ENCODE results near the gene ALDH16A1.
A peak's percentile ranks its signal among the peaks of the same experiment; 100 is the strongest.

Gene ALDH16A1

DNA sequence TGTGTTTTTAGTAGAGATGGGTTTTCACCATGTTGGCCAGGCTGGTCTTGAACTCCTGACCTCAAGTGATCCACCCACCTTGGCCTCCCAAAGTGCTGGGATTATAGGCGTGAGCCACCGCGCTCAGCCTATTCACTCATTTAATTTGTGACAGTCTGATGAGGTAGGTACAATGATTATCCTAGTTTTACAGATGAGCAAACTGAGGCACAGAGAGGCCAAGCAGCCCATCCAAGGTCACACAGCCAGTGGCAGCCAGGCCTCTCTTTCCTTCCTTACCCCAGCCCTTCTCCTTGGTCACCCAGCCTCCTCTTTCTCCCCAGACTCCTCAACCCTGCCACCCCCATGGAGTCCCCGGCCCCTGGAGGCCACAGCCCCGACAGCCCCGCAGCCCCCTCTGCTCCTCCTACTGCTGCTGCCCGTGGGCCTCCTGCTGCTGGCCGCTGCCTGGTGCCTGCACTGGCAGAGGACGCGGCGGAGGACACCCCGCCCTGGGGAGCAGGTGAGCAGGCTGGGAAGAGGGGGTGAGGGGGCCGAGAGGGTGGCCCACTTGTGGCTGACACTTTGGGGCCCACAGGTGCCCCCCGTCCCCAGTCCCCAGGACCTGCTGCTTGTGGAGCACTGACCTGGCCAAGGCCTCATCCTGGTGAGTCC lies 27.1 kb downstream of the ALDH16A1 start:
- POLR2A ChIA-PET, result no interaction called here
- DNase-seq (ENCODE audit: extremely low spot score), result no peak
- TF ChIP-seq, protein P1, sequence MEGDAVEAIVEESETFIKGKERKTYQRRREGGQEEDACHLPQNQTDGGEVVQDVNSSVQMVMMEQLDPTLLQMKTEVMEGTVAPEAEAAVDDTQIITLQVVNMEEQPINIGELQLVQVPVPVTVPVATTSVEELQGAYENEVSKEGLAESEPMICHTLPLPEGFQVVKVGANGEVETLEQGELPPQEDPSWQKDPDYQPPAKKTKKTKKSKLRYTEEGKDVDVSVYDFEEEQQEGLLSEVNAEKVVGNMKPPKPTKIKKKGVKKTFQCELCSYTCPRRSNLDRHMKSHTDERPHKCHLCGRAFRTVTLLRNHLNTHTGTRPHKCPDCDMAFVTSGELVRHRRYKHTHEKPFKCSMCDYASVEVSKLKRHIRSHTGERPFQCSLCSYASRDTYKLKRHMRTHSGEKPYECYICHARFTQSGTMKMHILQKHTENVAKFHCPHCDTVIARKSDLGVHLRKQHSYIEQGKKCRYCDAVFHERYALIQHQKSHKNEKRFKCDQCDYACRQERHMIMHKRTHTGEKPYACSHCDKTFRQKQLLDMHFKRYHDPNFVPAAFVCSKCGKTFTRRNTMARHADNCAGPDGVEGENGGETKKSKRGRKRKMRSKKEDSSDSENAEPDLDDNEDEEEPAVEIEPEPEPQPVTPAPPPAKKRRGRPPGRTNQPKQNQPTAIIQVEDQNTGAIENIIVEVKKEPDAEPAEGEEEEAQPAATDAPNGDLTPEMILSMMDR (IDR thresholded peaks at IDR 0.05; ENCODE audit: control extremely low read depth, extremely low read depth, low read depth, missing control alignments), result no peak

DNA sequence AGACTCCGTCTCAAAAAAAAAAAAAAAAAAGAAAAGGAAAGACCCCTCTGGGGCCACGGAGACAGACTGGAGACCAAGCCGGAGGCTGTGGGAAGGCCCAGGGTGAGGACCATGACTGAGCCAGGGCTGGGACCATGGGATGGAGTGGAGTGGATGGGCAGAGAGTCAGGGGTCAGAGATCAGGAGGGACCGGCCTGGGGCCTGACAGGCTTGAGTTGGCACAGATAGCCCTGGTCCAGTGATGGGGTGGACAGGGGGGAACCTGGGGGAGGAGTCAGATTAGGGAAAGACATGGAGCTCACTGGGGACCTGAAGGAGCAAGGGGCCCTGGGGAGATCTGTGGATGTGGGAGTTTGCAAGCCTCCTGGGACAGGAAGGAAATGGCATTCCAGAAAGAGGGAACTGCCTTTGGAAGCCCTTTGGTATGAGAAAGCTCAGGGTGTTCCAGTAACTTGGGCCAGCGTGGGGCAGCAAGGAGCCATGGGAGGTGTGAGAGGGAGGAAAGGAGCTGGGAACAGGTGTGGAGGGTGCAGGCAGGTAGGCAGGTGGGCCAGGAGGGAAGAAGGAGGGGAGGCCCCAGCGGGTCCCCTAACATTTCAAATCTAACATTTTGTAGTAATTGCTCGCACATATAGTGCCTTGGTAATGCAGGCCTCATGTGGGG lies 28.1 kb downstream of the ALDH16A1 start:
- CTCF ChIA-PET, result interaction anchor here (3.3 kb wide), 1 partner anchor 8 kb away, joined by 12 read pairs; no protein-coding TSS in a partner anchor
- TF ChIP-seq, protein P1 (IDR thresholded peaks at IDR 0.05; ENCODE audit: control extremely low read depth, extremely low read depth, low read depth, missing control alignments), result no peak
- no peak for DNase-seq (ENCODE audit: extremely low spot score)
- POLR2A ChIA-PET, result interaction anchor here (0.7 kb wide), 1 partner anchor 1073 kb away, joined by 3 read pairs; no protein-coding TSS in a partner anchor

More for the DNA sequence above, 27.1 kb downstream of the ALDH16A1 start:
- CTCF ChIA-PET, result no interaction called here

DNA sequence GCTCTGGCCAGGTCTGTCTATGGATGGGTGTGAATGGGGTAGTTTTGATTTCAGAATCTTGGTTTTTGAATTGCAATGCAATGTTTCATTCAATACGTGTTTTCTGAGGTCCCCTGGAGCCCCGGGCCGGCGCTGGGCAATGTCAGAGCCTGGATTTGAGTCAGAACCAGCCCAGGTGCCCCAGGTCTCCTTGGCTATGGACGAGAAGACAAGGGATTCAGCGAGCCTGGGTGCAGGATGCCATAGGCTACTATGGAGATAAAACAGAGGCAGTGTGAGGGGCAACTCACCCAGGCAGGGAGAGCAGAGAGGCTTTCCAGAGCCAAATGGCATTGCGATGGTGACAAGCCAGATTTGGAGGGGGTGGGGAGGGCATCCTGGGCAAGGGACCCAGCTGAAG lies 33.2 kb downstream of the ALDH16A1 start:
- DNase-seq (ENCODE audit: extremely low spot score), result no peak
- TF ChIP-seq, protein P1 (IDR thresholded peaks at IDR 0.05; ENCODE audit: control extremely low read depth, extremely low read depth, low read depth, missing control alignments), result no peak
- CTCF ChIA-PET, result interaction anchor here (1.7 kb wide), 1 partner anchor 13 kb away, joined by 6 read pairs; no protein-coding TSS in a partner anchor
- POLR2A ChIA-PET, result no interaction called here

DNA sequence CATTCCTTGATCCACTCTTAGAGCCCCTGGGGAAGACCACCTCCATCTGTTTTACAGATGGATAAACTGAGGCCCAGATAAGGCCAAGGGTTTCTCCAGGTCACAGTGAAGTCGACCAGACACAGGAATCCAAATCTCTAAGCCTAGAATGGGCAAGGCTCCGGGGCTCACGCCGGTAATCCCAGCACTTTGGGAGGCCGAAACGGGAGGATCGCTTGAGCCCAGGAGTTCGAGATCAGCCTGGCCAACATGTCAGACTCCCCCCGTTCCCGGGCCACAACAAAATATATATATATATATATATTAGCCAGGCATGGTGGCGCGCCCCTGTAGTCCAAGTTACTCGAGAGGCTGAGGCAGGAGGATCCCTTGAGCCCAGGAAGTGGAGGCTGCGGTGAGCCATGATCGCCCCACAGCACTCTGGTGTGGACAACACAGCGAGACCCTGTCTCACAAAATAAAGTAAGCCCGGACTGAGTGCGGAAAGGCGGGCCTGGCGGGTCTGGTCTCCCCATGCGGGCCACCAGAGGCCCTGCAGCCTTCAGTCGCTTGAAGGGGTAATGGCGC lies 33.8 kb downstream of the ALDH16A1 start:
- CTCF ChIA-PET, result no interaction called here
- DNase-seq (ENCODE audit: extremely low spot score), result no peak
- TF ChIP-seq, protein P1 (IDR thresholded peaks at IDR 0.05; ENCODE audit: control extremely low read depth, extremely low read depth, low read depth, missing control alignments), result no peak
- POLR2A ChIA-PET, result interaction anchor here (1.5 kb wide), 2 partner anchors 9 to 17 kb away, joined by 5 to 6 read pairs; partner anchors contain the start of gene RPS11

DNA sequence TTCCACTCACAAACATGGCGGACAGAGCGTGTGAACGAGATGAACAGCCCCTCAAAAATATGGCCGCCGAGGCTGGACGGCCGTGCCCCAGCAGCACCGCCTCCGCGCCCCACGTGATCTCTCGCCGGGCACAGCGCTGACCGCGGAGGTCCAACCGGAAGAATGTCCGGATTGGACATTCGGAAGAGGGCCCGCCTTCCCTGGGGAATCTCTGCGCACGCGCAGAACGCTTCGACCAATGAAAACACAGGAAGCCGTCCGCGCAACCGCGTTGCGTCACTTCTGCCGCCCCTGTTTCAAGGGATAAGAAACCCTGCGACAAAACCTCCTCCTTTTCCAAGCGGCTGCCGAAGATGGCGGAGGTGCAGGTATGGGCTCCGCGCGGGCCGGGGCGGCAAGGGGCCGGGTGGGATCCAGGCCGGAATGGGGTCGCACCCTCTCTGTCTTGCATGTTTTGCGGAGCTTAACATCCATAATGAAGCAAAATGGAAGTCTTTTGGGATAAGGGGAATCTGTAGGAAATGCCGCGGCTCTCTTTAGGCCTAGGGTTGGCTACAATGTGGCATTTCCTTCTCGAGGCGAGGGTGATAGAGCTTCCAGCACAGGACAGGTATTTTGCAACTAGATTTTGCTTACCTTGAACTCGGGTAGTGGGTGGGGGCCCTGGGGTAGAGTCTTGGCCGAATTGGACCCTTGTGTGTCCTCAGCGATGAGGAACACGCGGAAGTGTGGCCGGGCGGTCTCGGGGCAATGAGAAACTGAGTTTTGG lies 34.4 kb downstream of the ALDH16A1 start, which contains the start of gene RPL13A:
RPL13A (plus strand) TSS at position 332 of the 769 bp plus-strand sequence; CDS start at position 354, 22 bp downstream.
- CTCF ChIA-PET, result interaction anchor here (2.1 kb wide), 1 partner anchor 14 kb away, joined by 7 read pairs; the partner anchor contains the start of gene FLT3LG
- POLR2A ChIA-PET, result interaction anchor here (0.7 to 1.9 kb wide), 6 partner anchors 8 to 177 kb away, joined by 3 to 16 read pairs (median 4); partner anchors contain the start of genes RPS11 and RRAS
- peak; percentile 98 for DNase-seq (ENCODE audit: extremely low spot score)
- TF ChIP-seq, protein P1 (IDR thresholded peaks at IDR 0.05; ENCODE audit: control extremely low read depth, extremely low read depth, low read depth, missing control alignments), result no peak
